Diencephalon (tissue), 1 donor: ENCODE data around the gene BBS9. TPM values are rescaled to one million over a fixed set of nuclear protein-coding genes. Genes with fewer than 3 reads are reported as not detected.

Experiments
- small RNA-seq: library from RNA; depleted of rRNA; stranded (forward); fragments of <200 nt; gene quantifications from one replicate; pipeline ENCODE3, GENCODE V24; 2014
- total RNA-seq: library from RNA; depleted of rRNA; stranded (reverse); fragments of >200 nt; gene quantifications from one replicate; pipeline ENCODE4 v1.2.3, GENCODE V29; 2014

The BBS9 gene
- total RNA-seq = 91.6 TPM

DNA sequence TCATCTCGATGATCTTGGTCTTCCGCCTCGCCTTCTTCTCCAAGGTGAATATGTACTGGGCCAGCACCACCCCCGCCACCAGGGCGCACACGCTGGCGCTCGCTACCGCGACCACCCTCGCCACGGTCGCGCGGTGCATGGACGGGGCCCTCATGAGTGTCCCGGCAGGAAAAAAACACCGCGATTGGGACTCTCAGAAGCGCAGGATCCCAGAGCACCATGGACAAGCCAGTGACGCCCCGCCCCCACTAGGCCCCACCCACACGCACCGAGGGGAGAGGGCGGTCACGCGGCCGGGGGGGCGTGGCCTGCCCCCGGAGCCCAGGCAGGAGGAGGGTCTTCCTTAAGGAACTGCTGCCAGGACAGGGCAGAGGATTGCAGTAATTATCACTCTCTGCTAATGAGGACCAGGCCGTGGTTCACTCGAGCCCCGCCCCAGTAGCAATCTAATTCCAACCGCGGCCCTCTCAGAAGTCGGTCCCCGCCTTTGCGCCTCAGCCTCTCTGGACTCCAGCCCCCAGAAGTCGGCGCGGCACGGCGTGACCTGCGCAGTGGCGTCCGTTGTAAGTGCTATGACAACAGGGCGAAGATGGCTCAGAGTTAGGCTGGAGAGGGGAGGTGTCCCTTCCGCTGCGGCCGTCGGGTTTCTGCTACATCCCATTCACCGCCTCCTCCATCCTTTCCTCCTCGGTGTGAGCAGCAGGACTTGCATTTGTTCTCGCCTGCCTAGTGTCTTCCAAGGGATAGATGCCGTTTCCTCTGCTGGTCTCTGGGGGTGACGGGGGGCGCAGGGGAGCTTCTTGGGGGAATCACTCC is at the start of gene BBS9:
TSS of gene BBS9 (plus strand) at position 575 of the 816 bp plus-strand sequence. CDS start 16,689 bp downstream, outside the sequence.

DNA sequence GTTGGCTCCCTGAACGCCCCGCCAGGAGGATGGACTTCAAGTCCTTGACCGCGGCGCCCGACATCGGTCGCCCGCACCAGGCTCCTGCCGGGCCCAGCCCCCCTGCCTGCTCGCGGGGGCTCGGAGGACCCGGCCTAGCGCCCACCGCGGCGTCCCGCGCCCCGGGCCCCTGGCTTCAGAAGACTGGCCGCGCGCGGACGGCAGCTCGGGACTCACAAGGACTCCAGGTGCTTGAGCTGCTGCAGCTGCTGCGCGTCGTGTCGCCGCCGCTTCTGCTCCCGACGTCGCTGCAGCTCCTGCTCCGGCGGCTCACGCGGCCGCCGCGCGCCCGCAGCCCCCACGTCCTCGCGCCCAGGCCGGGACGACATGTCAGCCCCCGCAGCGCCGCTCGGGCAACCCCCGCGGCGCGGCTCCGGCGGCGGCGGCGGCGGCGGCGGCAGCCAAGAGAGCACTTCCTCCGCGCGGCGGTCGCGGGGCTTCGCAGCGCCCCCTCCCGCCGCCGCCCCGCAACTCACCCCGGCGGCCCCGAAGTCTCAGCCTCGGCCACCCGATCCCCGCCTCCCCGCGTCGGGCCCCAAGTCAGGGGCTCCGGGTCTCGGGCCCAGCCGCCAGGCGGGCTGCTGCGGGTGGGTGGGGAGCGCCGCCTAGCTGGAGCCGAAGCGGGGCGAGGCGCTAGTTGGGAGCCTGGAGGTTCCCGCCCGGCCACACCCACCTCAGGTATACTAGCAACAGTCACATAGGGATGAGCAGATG is 20.2 kb upstream of the BBS9 start, which contains the start of gene RP9:
TSS of gene RP9 (minus strand) at position 400 of the 753 bp plus-strand sequence. CDS start at position 368, 32 bp downstream.

Small RNA genes within 50 kb of the gene (small RNA-seq; reads per million reads assigned to genes)
- gene AC007312.1 (not detected), gene AC074338.1 (not detected), gene RNA5SP229 (not detected)

Other genes starting within 250 kb of the BBS9 start
- gene KBTBD2, start 237.8 kb upstream of the BBS9 start, total RNA-seq = 84.2 TPM
- gene FKBP9, start 172.1 kb upstream of the BBS9 start, total RNA-seq = 62.7 TPM
- 62.5 TPM for gene NT5C3A, start 66.8 kb upstream of the BBS9 start, total RNA-seq
- 10.1 TPM for gene RP9, start 20.2 kb upstream of the BBS9 start, total RNA-seq